Smooth muscle cell (in vitro differentiated cells): Measurements from ENCODE around the gene HPSE2. TPM values are rescaled to one million over a fixed set of nuclear protein-coding genes. Genes with fewer than 3 reads are reported as not detected.

Source experiments
- DNase-seq: peaks from one replicate; lab custom pipeline; 2025; ENCODE audit not compliant: unreplicated experiment; lab: John Stamatoyannopoulos, UW
- H2AFZ ChIP-seq: fragments of 200-600 bp; sonication (generic); 2 replicates; pipeline ENCODE4 v1.6.0; 2016; ENCODE audit warnings: antibody characterized with exemption, low read depth, mild to moderate bottlenecking
- H3F3A ChIP-seq: fragments of 200-600 bp; sonication (generic); 2 replicates; pipeline ENCODE4 v1.6.0; 2017; ENCODE audit warnings: antibody characterized with exemption, low read depth
- H3K27ac ChIP-seq: fragments of 200-600 bp; sonication (generic); 2 replicates; pipeline ENCODE4 v1.5.1; 2016; ENCODE audit warnings: low read depth, mild to moderate bottlenecking
- H3K27me3 ChIP-seq: fragments of 200-600 bp; sonication (generic); 2 replicates; pipeline ENCODE4 v1.6.1; 2016; ENCODE audit warnings: low read depth, mild to moderate bottlenecking
- H3K36me3 ChIP-seq: fragments of 200-600 bp; sonication (generic); 2 replicates; pipeline ENCODE4 v1.5.1; 2016; ENCODE audit warnings: low read depth
- H3K4me1 ChIP-seq: fragments of 200-600 bp; sonication (generic); 2 replicates; pipeline ENCODE4 v1.5.1; 2016; ENCODE audit warnings: low read depth
- H3K4me2 ChIP-seq: fragments of 200-600 bp; sonication (generic); 2 replicates; pipeline ENCODE4 v1.6.0; 2016; ENCODE audit warnings: mild to moderate bottlenecking
- H3K4me3 ChIP-seq: fragments of 200-600 bp; sonication (generic); 2 replicates; pipeline ENCODE4 v1.5.1; 2016; ENCODE audit warnings: mild to moderate bottlenecking
- H3K79me2 ChIP-seq: fragments of 200-600 bp; sonication (generic); 2 replicates; pipeline ENCODE4 v1.6.0; 2016; ENCODE audit warnings: low read depth, mild to moderate bottlenecking
- H3K9ac ChIP-seq: fragments of 200-600 bp; sonication (generic); 2 replicates; pipeline ENCODE4 v1.6.0; 2016; ENCODE audit warnings: low read depth
- H3K9me3 ChIP-seq: fragments of 200-600 bp; sonication (generic); replicated peaks from 2 replicates; pipeline ENCODE4 v1.5.1; 2016; ENCODE audit warnings: low read depth
- H4K20me1 ChIP-seq: fragments of 200-600 bp; sonication (generic); 2 replicates; pipeline ENCODE4 v1.6.0; 2016; ENCODE audit warnings: low read depth
- WGBS: methylation state at CpG from one replicate; pipeline ENCODE4 v1.1.7; 2016; ENCODE audit warnings: low lambda C conversion rate; 5-methylcytosine and 5-hydroxymethylcytosine counted together
- polyA plus RNA-seq: library from polyadenylated mRNA; unstranded; fragments of >200 nt; fragmentation: Nextera tagmentation; extraction: Ambion mirVana; gene quantifications from 2 replicates; pipeline ENCODE4 v1.2.1, GENCODE V29; 2016
- total RNA-seq: library from RNA; depleted of rRNA; stranded (reverse); fragments of >200 nt; gene quantifications from 2 replicates; pipeline ENCODE4 v1.2.3, GENCODE V29; 2014
- TF ChIP-seq, protein P1 (sequence below): fragments of 200-600 bp; sonication (generic); IDR thresholded peaks from 2 replicates; pipeline ENCODE4 v1.5.1; 2017; ENCODE audit warnings: borderline replicate concordance, mild to moderate bottlenecking, antibody characterized with exemption; ENCODE audit not compliant: insufficient read depth, poor library complexity, severe bottlenecking

Gene HPSE2
- total and polyA plus RNA-seq, 2 experiments from 2014 or later = 0.13 TPM; not detected in 1

DNA sequence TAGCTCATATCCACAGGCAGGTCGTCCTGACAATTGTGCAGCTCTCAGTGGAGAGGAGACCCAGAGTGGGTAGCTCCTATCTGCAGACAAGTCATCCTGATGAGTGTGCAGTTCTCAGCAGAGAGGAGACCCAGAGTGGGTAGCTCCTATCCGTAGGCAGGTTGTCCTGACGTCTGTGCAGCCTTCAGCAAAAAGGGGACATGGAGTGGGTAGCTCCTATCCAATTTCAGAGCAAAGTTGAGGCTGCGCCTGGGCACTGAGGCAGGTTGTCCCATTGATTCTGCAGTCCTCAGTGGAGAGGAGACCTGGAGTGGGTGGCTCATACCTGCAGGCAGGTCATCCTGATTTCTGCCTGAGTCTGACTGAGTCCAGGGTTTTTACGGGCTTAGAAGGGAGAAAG, 111.8 kb downstream of the HPSE2 start:
- Histone ChIP-seq H3K27me3 (no peaks in the 10 kb centered on the region), H3K4me1 (no peaks in the 10 kb centered on the region), H3F3A (no peaks in the 10 kb centered on the region), H3K9ac (no peak overlapping the region), H3K4me2 (no peak overlapping the region), H4K20me1 (no peaks in the 10 kb centered on the region), H2AFZ (no peak overlapping the region), H3K9me3 (no peaks in the 10 kb centered on the region), H3K27ac (no peak overlapping the region), H3K4me3 (no peak overlapping the region), H3K36me3 (no peaks in the 10 kb centered on the region), H3K79me2 (no peaks in the 10 kb centered on the region)
- 95% methylated on average over 5 of the region's 5 CpGs for WGBS
- TF ChIP-seq, protein P1, sequence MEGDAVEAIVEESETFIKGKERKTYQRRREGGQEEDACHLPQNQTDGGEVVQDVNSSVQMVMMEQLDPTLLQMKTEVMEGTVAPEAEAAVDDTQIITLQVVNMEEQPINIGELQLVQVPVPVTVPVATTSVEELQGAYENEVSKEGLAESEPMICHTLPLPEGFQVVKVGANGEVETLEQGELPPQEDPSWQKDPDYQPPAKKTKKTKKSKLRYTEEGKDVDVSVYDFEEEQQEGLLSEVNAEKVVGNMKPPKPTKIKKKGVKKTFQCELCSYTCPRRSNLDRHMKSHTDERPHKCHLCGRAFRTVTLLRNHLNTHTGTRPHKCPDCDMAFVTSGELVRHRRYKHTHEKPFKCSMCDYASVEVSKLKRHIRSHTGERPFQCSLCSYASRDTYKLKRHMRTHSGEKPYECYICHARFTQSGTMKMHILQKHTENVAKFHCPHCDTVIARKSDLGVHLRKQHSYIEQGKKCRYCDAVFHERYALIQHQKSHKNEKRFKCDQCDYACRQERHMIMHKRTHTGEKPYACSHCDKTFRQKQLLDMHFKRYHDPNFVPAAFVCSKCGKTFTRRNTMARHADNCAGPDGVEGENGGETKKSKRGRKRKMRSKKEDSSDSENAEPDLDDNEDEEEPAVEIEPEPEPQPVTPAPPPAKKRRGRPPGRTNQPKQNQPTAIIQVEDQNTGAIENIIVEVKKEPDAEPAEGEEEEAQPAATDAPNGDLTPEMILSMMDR = no peak
- DNase-seq = no peak

DNA sequence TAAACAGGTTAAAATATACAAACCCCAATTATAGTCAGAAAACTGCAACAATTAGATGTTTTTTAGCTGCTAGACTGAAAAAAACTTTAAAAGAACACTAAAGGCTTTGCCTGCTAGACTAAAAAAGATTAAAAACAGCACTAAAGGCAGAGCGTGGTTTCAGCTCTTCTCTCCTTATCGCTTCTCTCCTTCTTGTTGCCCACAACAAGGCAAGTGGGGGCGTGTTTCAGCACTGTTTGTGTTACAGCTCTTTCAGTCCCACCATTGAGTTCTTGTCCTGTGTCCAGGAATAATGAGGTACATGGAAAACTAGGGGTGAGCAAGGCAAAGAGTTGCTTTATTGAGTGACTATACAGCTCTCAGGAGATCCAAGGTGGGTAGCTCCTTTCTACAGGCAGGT, 112.3 kb downstream of the HPSE2 start:
- Histone ChIP-seq H3K9me3 (no peaks in the 10 kb centered on the region), H4K20me1 (no peaks in the 10 kb centered on the region), H3K4me1 (no peaks in the 10 kb centered on the region), H3K9ac (no peak overlapping the region), H3K36me3 (no peaks in the 10 kb centered on the region), H3K4me2 (no peak overlapping the region), H3F3A (no peaks in the 10 kb centered on the region), H3K4me3 (no peak overlapping the region), H3K27ac (no peak overlapping the region), H2AFZ (no peak overlapping the region), H3K79me2 (no peaks in the 10 kb centered on the region), H3K27me3 (no peaks in the 10 kb centered on the region)
- 88% methylated on average over 3 of the region's 3 CpGs for WGBS
- TF ChIP-seq, protein P1 = no peak
- DNase-seq = no peak

DNA sequence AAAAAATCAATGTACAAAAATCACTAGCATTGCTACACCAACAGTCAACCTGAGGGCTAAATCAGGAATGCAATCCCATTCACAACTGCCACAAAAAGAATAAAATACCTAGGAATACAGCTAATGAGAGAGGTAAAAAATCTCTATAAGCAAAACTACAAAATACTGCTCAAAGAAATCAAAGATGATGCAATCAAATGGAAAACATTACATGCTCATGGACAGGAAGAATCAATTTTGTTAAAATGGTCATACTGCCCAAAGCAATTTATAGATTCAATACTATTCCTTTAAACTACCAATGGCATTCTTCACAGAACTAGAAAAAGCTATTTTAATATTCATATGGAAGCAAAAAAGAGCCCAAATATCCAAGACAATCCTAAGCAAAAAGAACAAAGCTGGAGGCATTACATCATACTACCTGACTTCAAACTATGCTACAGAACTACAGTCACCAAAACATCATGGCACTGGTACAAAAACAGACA, 116.3 kb downstream of the HPSE2 start:
- Histone ChIP-seq H4K20me1 (no peaks in the 10 kb centered on the region), H3K27ac (no peak overlapping the region), H2AFZ (no peak overlapping the region), H3K4me1 (no peaks in the 10 kb centered on the region), H3K9ac (no peak overlapping the region), H3K9me3 (no peaks in the 10 kb centered on the region), H3K27me3 (no peaks in the 10 kb centered on the region), H3F3A (no peaks in the 10 kb centered on the region), H3K4me3 (no peak overlapping the region), H3K79me2 (no peaks in the 10 kb centered on the region), H3K4me2 (no peak overlapping the region), H3K36me3 (no peaks in the 10 kb centered on the region)
- DNase-seq = no peak
- TF ChIP-seq, protein P1 = no peak

DNA sequence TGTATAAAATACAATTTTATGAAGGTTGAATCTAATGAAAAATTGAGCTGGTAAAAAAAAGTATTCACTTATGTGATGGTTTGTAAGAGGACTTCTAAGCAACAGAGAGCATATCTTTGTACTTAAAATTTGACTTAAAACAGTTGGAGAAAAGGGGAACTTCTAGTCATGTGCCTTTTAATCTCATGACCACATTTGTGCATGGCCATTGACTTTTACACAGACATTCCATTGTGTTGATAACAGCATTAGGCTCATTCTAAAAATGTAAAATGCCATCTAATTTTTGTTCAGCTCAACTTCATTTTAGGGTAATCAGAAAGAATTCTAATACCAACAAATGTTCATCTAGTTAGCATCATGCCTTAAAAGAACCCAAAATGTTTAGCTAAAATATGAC, 119.9 kb downstream of the HPSE2 start:
- no peaks in the 10 kb centered on the region for H3K27me3 ChIP-seq
- H3K9me3 ChIP-seq = no peaks in the 10 kb centered on the region
- H3K79me2 ChIP-seq = no peaks in the 10 kb centered on the region
- no peaks in the 10 kb centered on the region for H3F3A ChIP-seq
- H2AFZ ChIP-seq = no peak overlapping the region
- TF ChIP-seq, protein P1 = no peak
- H3K36me3 ChIP-seq = no peaks in the 10 kb centered on the region
- no peak for DNase-seq
- no peak overlapping the region for H3K9ac ChIP-seq
- no peak overlapping the region for H3K4me3 ChIP-seq
- H4K20me1 ChIP-seq = no peaks in the 10 kb centered on the region
- no peak overlapping the region for H3K27ac ChIP-seq
- no peak overlapping the region for H3K4me2 ChIP-seq
- no peaks in the 10 kb centered on the region for H3K4me1 ChIP-seq
